ENCODE measurements around the gene PRKCA. TPM values are rescaled to one million over a fixed set of nuclear protein-coding genes. Genes with fewer than 3 reads are reported as not detected.

PRKCA gene
- total and polyA plus RNA-seq, 2 experiments from 2014 or later, result 6.4 to 35.4 TPM

DNA sequence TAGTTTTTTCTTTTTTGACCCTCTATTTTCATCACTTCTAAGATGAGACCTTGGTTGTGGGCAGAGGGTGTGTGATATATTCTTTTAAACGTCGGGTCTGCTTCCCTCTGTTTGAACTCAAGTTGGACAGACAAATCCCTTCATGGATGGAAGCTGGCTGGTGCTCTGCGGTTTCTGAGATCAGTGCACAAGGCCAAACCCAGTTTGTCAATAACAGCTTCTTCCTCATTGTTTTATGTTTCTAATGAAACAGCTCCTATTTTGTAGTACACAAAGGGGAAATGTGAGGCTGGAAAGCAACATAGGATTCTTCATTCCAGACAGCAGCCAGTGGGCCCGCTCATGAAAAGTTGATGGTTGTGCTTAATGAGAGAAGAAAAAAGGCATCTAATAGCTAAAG, 159.6 kb downstream of the PRKCA start:
- H3K9me3 Mint-ChIP-seq, result no peaks in the 10 kb centered on the region; the same call in 2 of the 3 replicates
- Histone ChIP-seq H3K9me2 (ENCODE audit: insufficient read depth) (no peaks in the 10 kb centered on the region), H3K4me1 (ENCODE audit: insufficient read depth) (no peaks in the 10 kb centered on the region), H3K4me2 (no peak overlapping the region), H3K36me3 (ENCODE audit: insufficient read depth) (no peaks in the 10 kb centered on the region), H3F3A (replicated peaks; ENCODE audit: low read depth) (no peaks in the 10 kb centered on the region), H3K27me3 (ENCODE audit: insufficient read depth) (peaks cover 23% of the 10 kb centered on the region), H3K27ac (ENCODE audit: low read depth) (no peak overlapping the region), H4K20me1 (replicated peaks; ENCODE audit: insufficient read depth) (no peaks in the 10 kb centered on the region), H2AFZ (no peak overlapping the region), H3K4me3 (no peak overlapping the region), H3K79me2 (replicated peaks; ENCODE audit: insufficient read depth) (peaks cover 3% of the 10 kb centered on the region; the same call in 1 of the 2 replicates)
- H3K36me3 Mint-ChIP-seq (ENCODE audit: low read depth), result peaks cover 2% of the 10 kb centered on the region; the same call in 1 of the 3 replicates
- peaks cover 7% of the 10 kb centered on the region for H3K27me3 Mint-ChIP-seq (ENCODE audit: insufficient read depth, low read depth, poor library complexity)
- H3K4me3 Mint-ChIP-seq, result no peak overlapping the region
- ATAC-seq, result no peak
- peaks cover 9% of the 10 kb centered on the region for H3K4me1 Mint-ChIP-seq
- TF ChIP-seq JUNB (IDR thresholded peaks at IDR 0.05; ENCODE audit: unreplicated experiment) (no peak), NANOG (IDR thresholded peaks at IDR 0.05; ENCODE audit: borderline replicate concordance) (no peak), ZNF331 (CRISPR knock-in tag; IDR thresholded peaks at IDR 0.05; ENCODE audit: low read depth) (no peak), STAT1 (IDR thresholded peaks at IDR 0.05; ENCODE audit: unreplicated experiment) (no peak), POLR2AphosphoS5 (IDR thresholded peaks at IDR 0.05; ENCODE audit: low read depth) (no peak)
- TF ChIP-seq, protein P1, sequence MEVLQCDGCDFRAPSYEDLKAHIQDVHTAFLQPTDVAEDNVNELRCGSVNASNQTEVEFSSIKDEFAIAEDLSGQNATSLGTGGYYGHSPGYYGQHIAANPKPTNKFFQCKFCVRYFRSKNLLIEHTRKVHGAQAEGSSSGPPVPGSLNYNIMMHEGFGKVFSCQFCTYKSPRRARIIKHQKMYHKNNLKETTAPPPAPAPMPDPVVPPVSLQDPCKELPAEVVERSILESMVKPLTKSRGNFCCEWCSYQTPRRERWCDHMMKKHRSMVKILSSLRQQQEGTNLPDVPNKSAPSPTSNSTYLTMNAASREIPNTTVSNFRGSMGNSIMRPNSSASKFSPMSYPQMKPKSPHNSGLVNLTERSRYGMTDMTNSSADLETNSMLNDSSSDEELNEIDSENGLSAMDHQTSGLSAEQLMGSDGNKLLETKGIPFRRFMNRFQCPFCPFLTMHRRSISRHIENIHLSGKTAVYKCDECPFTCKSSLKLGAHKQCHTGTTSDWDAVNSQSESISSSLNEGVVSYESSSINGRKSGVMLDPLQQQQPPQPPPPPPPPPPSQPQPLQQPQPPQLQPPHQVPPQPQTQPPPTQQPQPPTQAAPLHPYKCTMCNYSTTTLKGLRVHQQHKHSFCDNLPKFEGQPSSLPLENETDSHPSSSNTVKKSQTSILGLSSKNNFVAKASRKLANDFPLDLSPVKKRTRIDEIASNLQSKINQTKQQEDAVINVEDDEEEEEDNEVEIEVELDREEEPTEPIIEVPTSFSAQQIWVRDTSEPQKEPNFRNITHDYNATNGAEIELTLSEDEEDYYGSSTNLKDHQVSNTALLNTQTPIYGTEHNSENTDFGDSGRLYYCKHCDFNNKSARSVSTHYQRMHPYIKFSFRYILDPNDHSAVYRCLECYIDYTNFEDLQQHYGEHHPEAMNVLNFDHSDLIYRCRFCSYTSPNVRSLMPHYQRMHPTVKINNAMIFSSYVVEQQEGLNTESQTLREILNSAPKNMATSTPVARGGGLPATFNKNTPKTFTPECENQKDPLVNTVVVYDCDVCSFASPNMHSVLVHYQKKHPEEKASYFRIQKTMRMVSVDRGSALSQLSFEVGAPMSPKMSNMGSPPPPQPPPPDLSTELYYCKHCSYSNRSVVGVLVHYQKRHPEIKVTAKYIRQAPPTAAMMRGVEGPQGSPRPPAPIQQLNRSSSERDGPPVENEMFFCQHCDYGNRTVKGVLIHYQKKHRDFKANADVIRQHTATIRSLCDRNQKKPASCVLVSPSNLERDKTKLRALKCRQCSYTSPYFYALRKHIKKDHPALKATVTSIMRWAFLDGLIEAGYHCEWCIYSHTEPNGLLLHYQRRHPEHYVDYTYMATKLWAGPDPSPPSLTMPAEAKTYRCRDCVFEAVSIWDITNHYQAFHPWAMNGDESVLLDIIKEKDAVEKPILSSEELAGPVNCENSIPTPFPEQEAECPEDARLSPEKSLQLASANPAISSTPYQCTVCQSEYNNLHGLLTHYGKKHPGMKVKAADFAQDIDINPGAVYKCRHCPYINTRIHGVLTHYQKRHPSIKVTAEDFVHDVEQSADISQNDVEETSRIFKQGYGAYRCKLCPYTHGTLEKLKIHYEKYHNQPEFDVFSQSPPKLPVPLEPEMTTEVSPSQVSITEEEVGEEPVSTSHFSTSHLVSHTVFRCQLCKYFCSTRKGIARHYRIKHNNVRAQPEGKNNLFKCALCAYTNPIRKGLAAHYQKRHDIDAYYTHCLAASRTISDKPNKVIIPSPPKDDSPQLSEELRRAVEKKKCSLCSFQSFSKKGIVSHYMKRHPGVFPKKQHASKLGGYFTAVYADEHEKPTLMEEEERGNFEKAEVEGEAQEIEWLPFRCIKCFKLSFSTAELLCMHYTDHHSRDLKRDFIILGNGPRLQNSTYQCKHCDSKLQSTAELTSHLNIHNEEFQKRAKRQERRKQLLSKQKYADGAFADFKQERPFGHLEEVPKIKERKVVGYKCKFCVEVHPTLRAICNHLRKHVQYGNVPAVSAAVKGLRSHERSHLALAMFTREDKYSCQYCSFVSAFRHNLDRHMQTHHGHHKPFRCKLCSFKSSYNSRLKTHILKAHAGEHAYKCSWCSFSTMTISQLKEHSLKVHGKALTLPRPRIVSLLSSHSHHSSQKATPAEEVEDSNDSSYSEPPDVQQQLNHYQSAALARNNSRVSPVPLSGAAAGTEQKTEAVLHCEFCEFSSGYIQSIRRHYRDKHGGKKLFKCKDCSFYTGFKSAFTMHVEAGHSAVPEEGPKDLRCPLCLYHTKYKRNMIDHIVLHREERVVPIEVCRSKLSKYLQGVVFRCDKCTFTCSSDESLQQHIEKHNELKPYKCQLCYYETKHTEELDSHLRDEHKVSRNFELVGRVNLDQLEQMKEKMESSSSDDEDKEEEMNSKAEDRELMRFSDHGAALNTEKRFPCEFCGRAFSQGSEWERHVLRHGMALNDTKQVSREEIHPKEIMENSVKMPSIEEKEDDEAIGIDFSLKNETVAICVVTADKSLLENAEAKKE (CRISPR knock-in tag; IDR thresholded peaks at IDR 0.05), result no peak
- TF ChIP-seq, protein P2, sequence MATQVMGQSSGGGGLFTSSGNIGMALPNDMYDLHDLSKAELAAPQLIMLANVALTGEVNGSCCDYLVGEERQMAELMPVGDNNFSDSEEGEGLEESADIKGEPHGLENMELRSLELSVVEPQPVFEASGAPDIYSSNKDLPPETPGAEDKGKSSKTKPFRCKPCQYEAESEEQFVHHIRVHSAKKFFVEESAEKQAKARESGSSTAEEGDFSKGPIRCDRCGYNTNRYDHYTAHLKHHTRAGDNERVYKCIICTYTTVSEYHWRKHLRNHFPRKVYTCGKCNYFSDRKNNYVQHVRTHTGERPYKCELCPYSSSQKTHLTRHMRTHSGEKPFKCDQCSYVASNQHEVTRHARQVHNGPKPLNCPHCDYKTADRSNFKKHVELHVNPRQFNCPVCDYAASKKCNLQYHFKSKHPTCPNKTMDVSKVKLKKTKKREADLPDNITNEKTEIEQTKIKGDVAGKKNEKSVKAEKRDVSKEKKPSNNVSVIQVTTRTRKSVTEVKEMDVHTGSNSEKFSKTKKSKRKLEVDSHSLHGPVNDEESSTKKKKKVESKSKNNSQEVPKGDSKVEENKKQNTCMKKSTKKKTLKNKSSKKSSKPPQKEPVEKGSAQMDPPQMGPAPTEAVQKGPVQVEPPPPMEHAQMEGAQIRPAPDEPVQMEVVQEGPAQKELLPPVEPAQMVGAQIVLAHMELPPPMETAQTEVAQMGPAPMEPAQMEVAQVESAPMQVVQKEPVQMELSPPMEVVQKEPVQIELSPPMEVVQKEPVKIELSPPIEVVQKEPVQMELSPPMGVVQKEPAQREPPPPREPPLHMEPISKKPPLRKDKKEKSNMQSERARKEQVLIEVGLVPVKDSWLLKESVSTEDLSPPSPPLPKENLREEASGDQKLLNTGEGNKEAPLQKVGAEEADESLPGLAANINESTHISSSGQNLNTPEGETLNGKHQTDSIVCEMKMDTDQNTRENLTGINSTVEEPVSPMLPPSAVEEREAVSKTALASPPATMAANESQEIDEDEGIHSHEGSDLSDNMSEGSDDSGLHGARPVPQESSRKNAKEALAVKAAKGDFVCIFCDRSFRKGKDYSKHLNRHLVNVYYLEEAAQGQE (IDR thresholded peaks at IDR 0.05; ENCODE audit: unreplicated experiment), result no peak
- H3K27ac Mint-ChIP-seq, result no peak overlapping the region
- DNase-seq (ENCODE audit: low spot score), result no peak
